Stimulated activated CD8-positive, alpha-beta memory T cell treated with anti-CD3 and anti-CD28 coated beads, Interleukin-12 subunit alpha, Interleukin-12 subunit beta, amount 100 ng/mL, for 1 hour (primary cell): ENCODE measurements around the gene OR7G3.

ENCODE experiments used
- DNase-seq: peaks from one replicate; pipeline ENCODE4 v3.0.0-alpha.2; 2020; ENCODE audit warnings: low read depth

The OR7G3 gene

GRCh38 chr19:9126900-9127405, at the start of gene OR7G3:
Gene OR7G3 (minus strand): TSS chr19:9126950. CDS start chr19:9126950, 0 bp downstream.
- no peak for DNase-seq

GRCh38 chr19:9175326-9175725, 48.6 kb upstream of the OR7G3 start:
- no peak for DNase-seq

GRCh38 chr19:9171393-9171991, 44.7 kb upstream of the OR7G3 start:
- no peak for DNase-seq

DNA sequence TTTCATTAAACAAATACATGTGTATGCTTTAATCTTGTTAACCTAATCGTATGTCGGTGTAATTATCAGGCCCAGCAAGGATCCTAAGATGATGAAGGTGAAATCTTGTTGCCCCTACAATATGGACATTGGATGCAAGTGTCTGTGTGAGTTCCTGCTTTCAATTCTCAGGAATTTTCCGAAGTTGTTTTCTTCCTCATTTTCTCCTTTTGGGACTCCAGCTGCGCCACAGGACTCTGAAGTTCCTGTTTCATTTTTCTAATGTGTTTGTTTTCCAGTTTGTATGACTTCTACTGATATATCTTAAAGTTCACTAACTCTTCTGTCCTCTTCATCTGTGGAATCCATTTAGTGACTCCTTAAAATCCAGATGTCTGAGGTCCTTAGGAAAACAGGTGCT, 40.1 kb upstream of the OR7G3 start:
- DNase-seq, result no peak

DNA sequence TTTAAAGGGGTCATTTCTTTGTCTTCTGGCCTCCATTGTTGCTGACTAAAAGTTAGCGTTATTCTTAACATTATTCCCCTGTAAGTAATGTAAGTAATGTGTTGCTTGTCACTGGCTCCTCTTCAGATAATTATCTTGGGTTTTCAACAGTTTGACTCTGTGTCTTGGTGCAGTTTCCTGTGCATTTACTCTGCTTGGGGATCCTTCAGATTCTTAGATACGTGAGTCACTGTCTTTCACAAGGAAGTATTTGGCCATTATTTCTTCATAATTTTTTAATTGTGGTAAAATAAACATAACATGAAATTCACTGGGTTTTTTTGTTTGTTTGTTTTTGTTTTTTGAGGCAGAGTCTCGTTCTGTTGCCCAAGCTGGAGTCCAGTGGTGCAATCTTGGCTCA, 38.5 kb upstream of the OR7G3 start:
- no peak for DNase-seq

- no peak for DNase-seq
Observed at GRCh38 chr19:9161427-9161826, 34.7 kb upstream of the OR7G3 start.

GRCh38 chr19:9159891-9160290, 33.1 kb upstream of the OR7G3 start:
- no peak for DNase-seq

DNA sequence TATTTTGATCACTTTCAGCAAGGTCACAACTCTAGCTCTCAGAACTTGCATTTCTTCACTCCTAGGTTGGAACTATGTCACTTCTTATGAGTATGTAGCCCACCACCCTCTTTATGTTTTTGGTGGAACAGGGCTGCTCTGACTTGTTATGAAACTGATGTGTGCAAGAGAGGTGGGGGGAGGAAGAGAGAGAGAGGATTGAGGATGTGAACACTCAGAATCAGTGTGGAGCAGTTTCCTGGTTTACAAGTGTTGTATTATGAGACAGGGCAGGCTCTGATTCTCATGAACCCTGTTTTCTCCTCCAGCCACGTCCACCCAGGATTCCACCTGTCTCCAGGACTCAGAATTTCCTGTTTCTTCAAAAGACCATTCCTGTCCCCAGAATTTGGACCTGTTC, 29.6 kb upstream of the OR7G3 start:
- no peak for DNase-seq

DNA sequence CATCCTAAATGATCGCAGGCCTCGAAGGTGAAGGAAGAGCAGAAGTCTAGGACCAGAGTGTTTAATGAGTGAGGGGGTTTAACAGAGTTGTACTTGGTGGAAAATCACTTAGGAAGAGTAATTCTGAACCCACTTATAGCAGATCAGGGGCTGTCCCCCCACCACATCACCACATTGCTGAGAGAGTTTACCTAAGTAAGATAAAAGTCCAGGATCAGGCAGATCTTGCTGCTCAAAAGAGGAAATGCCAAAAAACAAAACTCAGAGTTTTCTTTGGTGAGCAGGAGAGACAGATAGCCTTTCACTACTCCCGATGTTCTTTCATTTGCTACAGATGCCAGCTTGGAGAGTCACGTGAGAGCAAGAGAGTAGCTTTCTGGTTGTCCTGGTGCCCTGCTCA, 28.8 kb upstream of the OR7G3 start:
- no peak for DNase-seq

- peak; percentile 8 for DNase-seq
Observed at GRCh38 chr19:9151367-9151766, 24.6 kb upstream of the OR7G3 start.

- DNase-seq, result no peak
Observed at GRCh38 chr19:9150650-9151049, 23.9 kb upstream of the OR7G3 start.

GRCh38 chr19:9149997-9150396, 23.2 kb upstream of the OR7G3 start:
- DNase-seq, result no peak

DNA sequence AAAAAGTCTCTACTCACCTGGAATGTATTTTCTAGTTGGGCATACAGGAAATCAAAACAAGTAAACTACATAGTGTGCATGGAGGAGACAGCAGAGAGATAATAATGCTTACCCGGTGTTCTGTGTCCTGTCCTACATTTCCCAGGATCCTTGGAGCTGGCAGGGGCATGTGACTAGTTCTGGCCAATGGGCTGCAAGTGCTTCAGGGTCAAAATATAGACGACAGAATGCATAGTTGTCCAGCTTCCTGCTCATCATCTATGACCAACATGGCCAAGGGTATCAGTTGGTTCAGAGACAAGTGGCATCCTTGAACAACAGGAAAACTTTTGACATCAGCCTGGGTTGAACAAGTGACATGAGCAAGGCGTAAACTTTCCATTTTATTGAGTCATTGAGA, 21.9 kb upstream of the OR7G3 start:
- no peak for DNase-seq

DNA sequence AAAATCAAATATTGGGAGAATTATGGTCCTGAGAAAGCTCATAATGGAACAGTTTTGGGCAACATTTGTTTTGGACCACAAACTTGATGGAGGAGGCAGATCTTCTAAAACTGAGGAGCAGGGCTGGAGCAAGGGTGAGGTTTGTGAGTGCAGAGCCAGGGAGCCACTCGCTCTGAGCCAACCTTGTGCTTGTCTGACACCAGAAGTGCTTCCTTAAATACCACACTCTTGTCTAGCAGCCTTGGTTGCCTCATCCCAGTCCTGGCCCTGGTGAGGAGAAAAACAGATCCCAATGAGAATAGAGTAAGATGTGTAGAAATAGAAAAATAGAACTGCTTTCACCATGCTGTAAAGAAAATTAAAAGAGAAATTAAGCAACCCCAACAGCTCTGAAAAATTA, 20.1 kb upstream of the OR7G3 start:
- DNase-seq, result no peak

- DNase-seq, result no peak
Observed at GRCh38 chr19:9144920-9145319, 18.2 kb upstream of the OR7G3 start.

DNA sequence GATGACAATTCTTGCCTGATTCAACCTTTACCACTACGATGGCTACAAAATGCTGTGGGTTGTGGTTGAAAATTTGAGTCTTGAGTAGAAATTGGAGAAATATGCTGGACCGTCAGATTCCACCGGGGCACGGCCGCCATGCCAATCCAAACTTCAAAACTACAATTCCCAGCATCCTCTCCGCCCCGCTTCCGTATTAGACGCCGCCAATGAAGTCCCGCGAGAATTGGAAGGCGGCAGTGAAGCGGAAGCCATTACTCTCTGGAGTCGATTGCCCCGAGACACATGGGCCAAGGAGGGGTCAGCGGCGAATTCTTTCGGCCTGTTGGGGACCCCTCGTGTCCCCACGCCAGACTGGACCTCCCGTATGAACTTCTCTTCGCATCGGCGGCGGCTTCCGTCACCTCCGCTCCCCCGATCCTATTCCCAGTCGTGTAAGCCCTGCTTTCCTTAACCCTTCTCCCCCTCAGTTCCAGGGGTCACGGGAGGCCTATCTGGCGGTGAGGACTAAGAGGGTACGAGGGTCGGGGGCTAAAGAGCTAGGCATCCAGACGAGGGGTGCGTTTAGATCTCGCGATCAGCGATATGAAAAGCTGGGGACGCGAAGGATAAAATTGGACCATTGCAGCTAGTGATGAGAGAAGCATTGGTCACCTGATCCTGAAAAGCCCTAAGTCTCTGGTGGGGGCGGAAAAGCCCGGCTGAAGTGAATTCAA, 13.6 kb upstream of the OR7G3 start, which contains the start of gene ZNF317:
Gene ZNF317 (plus strand): TSS at position 239 of the 716 bp plus-strand sequence. CDS start 15,620 bp downstream, outside the sequence.
- peak; percentile 82 for DNase-seq

DNA sequence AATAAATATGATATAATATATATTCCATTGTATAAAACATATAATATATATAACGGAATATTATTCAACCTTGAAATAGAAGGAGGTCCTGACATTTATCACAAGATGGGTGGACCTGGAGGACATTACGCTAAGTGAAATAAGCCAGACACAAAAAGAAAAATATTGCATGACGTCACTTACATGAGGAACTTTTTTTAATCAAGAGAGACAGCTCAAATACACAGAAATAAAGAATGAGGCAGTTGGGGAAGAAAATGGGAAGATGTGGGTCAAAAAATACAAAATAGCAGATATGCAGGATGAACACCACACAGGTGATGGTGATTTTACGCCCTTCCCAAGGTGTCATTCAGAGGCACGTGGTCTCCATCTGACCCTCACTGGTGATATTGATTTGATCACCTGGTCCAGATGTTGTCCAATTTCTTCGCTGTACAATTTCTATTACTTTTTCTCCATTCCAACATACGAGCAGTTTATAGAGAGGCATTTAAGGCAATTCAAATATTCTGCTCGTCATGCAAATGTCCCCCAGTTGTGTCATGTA, 12.9 kb upstream of the OR7G3 start:
- no peak for DNase-seq

- no peak for DNase-seq
Observed at GRCh38 chr19:9132422-9132821, 5.7 kb upstream of the OR7G3 start.

- DNase-seq, result no peak
Observed at GRCh38 chr19:9130965-9131364, 4.2 kb upstream of the OR7G3 start.

- no peak for DNase-seq
Observed at GRCh38 chr19:9128171-9128570, 1.4 kb upstream of the OR7G3 start.

- no peak for DNase-seq
Observed at GRCh38 chr19:9116547-9116946, 10.2 kb downstream of the OR7G3 start.

DNA sequence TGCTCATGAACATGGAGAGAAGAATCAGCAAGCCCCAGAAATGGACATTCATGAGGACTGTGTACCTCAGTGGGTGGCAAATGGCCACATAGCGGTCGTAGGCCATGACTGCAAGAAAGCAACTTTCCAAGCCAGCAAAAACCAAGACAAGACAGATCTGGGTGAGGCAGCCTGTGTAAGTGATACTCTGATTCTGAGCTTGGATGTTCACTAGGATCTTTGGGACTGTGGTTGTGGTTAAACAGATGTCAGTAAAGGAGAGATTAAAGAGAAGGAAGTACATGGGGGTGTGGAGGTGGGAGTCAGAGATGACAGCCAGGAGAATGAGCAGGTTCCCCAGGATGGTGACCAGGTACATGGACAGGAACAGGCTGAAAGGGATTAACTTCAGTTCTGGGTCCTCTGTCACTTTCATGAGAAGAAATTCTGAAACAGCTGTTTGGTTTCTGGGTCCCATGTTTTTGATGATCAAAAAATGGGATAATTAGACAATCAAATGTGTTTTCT, 11.4 kb downstream of the OR7G3 start, which contains the start of gene OR7G1:
Gene OR7G1 (minus strand): TSS at position 457 of the 507 bp plus-strand sequence. CDS start 0 bp downstream, at position 457.
- DNase-seq, result no peak

DNA sequence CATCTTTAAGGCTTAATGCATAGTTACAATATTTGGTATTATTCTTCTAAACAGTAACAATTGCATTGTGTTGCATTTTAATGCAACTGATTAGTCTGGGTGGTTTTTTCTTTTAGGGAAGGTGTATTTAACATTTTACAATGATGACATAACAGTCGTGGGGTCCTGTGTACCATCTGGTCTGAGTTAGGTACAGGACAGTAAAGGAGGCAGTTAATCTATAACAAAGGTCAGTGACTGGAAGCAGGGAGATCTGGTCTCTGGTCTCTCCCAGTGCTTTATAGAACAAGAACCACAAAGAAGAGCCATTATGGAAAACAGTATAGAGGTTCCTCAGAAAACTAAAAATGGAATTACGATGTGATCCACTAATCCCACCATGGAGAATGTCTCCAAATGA, 16.8 kb downstream of the OR7G3 start:
- DNase-seq, result no peak
